GM12891 (cell line): ENCODE measurements around the gene RPP25L.

ENCODE experiments used
- PAX5 ChIP-seq: IDR thresholded peaks from 2 replicates; pipeline ENCODE4 v1.6.1; 2011; ENCODE audit warnings: low read length, moderate library complexity, mild to moderate bottlenecking; ENCODE audit not compliant: insufficient read depth, severe bottlenecking
- POLR2A ChIP-seq: IDR thresholded peaks from 2 replicates; pipeline ENCODE4 v1.6.1; 2011; ENCODE audit warnings: low read depth, low read length, control low read depth
- POLR2AphosphoS5 ChIP-seq: IDR thresholded peaks from 2 replicates; pipeline ENCODE4 v1.6.1; 2011; ENCODE audit warnings: low read depth, low read length, control low read depth
- POU2F2 ChIP-seq: IDR thresholded peaks from 2 replicates; pipeline ENCODE4 v1.6.1; 2011; ENCODE audit warnings: low read depth, mild to moderate bottlenecking, control low read depth, low read length, moderate library complexity

DNA sequence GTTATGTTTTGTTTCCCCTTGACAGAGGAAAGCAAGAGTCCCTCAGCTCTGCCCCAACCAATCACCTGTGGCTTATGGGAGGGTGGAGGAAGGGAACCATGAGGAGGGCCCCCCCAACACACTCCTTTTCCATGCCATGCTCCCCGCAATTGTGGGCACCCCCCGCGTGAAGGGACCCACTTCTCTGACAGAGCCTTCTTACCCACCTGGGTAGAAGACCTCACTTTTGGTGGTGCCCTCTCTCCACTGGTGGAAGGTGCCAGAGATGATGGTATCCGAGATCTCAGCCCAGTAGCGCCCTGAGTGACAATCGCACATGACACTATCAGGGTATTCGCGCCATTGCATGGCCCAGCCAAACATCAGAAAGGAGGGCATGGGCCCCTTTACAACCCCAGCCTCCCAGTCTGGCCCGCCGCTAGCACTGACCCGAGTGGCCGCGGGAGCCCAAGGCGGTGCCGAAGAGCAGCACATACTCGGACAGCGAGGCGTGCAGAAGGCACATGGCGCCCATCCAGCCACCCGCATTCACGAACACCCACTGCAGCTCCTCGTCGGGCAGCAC lies 25.0 kb upstream of the RPP25L start:
- TF ChIP-seq POLR2AphosphoS5 (no peak), POU2F2 (no peak), POLR2A (no peak), PAX5 (no peak)
